NCI-H460 (cell line): Measurements from ENCODE around the gene SLC35A2. TPM values are rescaled to one million over a fixed set of nuclear protein-coding genes. Genes with fewer than 3 reads are reported as not detected.
"Not testable (repeated sequence)": the region's sequence is repeated elsewhere in the genome, so short reads cannot be mapped to it uniquely, and the experiment has no call there.

Experiments used
- DNase-seq: peaks from one replicate; pipeline ENCODE4 v3.0.0-alpha.2; 2016; ENCODE audit warnings: low read depth; ENCODE audit errors: extremely low read depth
- small RNA-seq, 2 experiments: library from RNA; depleted of rRNA; stranded (forward); fragments of <200 nt; gene quantifications; one replicate each; pipeline ENCODE3, GENCODE V24; 2014
- total RNA-seq: library from RNA; depleted of rRNA; stranded (reverse); fragments of >200 nt; shearing (Covaris generic); gene quantifications from 2 replicates; pipeline ENCODE4 v1.2.3, GENCODE V29; 2014; rRNA removed

SLC35A2 gene
- total RNA-seq, 1 experiment from 2014 or later = 25.9 TPM

DNA sequence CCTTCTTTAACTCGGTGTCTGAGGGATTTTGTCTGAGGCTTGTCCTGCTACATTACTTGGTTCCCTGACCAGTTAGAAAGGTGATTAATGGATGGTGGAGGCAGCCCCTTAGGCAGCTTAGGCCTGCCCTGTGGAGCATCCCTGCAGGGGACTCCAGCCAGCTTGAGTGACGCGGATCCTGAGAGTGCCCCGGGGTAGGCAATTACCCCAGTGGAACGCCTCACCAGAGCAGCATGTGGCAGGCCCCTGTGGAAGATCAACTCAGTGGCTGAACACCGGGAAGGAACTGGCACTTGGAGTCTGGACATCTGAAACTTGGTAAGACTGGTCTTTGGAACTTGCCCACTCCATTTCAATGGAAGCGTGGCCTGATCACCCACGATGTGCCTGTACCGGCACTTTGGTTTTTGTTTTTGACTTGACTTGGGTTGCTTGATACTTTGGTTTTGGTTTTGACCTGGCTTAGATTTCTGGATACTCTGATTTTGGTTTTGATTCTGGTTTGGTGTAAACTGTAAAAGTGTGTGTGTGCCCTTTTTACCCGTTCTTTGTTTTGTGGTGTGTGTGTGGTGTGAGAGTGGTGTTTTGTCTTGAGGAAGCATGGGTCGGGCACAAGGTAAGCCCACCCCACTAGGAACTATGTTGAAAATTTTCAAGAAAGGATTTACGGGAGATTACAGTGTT lies 57.2 kb downstream of the SLC35A2 start:
- DNase-seq = not testable (repeated sequence)

DNA sequence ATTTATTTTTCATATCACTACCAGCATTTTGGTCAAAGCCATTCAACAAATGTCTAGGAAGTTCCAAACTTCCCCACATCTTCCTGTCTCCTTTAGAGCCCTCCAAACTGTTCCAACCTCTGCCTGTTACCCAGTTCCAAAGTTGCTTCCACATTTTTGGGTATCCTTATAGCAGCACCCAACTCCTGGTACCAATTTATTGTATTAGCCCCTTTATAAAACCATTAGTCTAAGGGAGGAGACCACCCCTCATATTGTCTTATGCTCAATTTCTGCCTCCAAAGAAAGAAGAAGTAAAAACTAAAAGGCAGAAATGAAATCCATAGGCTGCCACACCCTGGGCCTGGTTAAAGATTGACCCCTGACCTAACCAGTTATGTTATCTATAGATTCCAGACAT lies 58.0 kb downstream of the SLC35A2 start:
- DNase-seq = not testable (repeated sequence)

Small RNA genes lying within 50 kb of the gene (small RNA-seq; reads per million reads assigned to genes)
- gene RNU6-722P = 0 reads per million in 2 experiments

Other genes with a start within 250 kb of the SLC35A2 start
- gene WAS, start 227.8 kb downstream of the SLC35A2 start, total RNA-seq = 0.20 TPM in 1 of 2 replicates, not detected in the other
- gene SUV39H1, start 214.9 kb downstream of the SLC35A2 start, total RNA-seq = 9.0 and 9.5 TPM in 2 replicates
- not detected in 2 replicates for gene GLOD5, start 149.9 kb downstream of the SLC35A2 start, total RNA-seq
- gene GATA1, start 125.1 kb downstream of the SLC35A2 start, total RNA-seq = not detected in 2 replicates
- 40.1 and 44.9 TPM in 2 replicates for gene HDAC6, start 109.6 kb downstream of the SLC35A2 start, total RNA-seq
- 0.10 TPM in 1 of 2 replicates, not detected in the other for gene ERAS, start 85.1 kb downstream of the SLC35A2 start, total RNA-seq
- gene PCSK1N, start 76.0 kb downstream of the SLC35A2 start, total RNA-seq = 7.5 and 8.1 TPM in 2 replicates
- gene TIMM17B, start 13.9 kb downstream of the SLC35A2 start, total RNA-seq = 82.3 and 102 TPM in 2 replicates
- 94.3 and 105 TPM in 2 replicates for gene PQBP1, start 13.7 kb downstream of the SLC35A2 start, total RNA-seq
- 19.3 and 21.4 TPM in 2 replicates for gene PIM2, start 7.4 kb upstream of the SLC35A2 start, total RNA-seq
- 25.5 and 28.6 TPM in 2 replicates for gene OTUD5, start 46.0 kb upstream of the SLC35A2 start, total RNA-seq
- gene KCND1, start 60.2 kb upstream of the SLC35A2 start, total RNA-seq = 0.58 and 0.72 TPM in 2 replicates
- 31.6 and 33.1 TPM in 2 replicates for gene GRIPAP1, start 90.6 kb upstream of the SLC35A2 start, total RNA-seq
- gene TFE3, start 131.7 kb upstream of the SLC35A2 start, total RNA-seq = 56.8 and 59.4 TPM in 2 replicates
- gene CCDC120, start 147.4 kb upstream of the SLC35A2 start, total RNA-seq = 0.22 and 0.52 TPM in 2 replicates
- gene PRAF2, start 162.4 kb upstream of the SLC35A2 start, total RNA-seq = 8.1 and 11.1 TPM in 2 replicates
- gene WDR45, start 168.2 kb upstream of the SLC35A2 start, total RNA-seq = 85.0 and 104 TPM in 2 replicates
- gene GPKOW, start 212.1 kb upstream of the SLC35A2 start, total RNA-seq = 30.6 and 31.7 TPM in 2 replicates